NCI-H2029 treated with DMSO at 0.1 percent for 48 hours (cell line): ENCODE measurements around the gene RNU1-2.
"Not testable (repeated sequence)": the region's sequence is repeated elsewhere in the genome, so short reads cannot be mapped to it uniquely, and the experiment has no call there.

Experiments used
- DNase-seq: peaks from one replicate; lab custom pipeline; 2025; lab: John Stamatoyannopoulos, UW

Gene RNU1-2

GRCh38 chr1:16927256-16927655 lies 31.5 kb downstream of the RNU1-2 start:
- DNase-seq = no peak

GRCh38 chr1:16927711-16928485 lies 32.1 kb downstream of the RNU1-2 start:
- no peak for DNase-seq

- DNase-seq = not testable (repeated sequence)
Observed at GRCh38 chr1:16929146-16930041, 33.6 kb downstream of the RNU1-2 start.

DNA sequence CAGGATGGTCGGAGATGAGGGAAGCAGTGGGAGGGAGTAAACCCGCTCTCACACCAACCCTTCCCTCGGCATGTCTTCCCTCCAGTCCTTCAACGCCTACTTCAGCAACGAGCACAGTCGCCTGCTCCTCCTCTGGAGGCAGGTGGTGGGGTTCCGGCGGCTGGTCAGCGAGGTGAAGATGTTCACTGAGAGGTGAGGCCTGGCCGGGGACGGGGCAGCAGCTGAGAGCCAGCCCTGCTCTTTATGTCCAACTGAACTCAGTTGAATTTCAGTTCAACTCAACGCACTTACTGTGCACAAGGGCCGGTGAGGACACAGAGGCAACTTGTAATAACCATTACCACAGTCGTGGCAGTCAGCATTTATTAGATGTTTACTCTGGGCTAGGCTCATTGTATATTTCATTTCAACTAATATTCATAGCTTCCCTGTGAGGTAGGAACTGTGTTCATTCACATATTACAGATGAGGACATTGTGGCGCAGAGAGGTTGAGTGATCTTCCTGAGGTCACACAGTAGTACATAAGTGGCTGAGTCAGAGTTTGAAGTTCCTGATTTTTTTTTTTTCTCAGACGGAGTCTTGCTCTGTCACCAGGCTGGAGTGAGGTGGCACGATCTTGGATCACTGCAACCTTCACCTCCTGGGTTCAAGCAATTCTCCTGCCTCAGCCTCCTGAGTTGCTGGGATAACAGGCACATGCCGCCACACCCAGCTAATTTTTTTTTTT lies 35.6 kb downstream of the RNU1-2 start:
- DNase-seq = not testable (repeated sequence)

DNA sequence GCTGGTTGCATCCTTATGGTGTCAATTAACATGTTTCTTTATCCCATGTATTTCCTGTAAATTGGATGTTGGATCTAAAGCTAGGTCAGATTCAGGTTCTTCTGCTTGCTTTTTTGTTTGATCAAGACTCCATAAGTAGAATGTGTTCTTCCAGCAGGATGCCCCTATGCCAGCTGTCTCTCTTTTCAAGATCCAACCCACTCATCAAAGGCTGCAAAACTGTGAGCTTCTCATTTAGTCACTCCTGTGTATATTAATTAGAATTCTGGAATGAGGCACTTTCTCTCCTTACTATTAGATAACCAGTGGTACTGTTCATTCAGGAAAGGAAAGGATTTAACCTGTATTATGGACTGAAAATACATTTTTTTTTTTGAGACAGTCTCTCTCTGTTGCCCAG lies 38.2 kb downstream of the RNU1-2 start:
- not testable (repeated sequence) for DNase-seq

DNA sequence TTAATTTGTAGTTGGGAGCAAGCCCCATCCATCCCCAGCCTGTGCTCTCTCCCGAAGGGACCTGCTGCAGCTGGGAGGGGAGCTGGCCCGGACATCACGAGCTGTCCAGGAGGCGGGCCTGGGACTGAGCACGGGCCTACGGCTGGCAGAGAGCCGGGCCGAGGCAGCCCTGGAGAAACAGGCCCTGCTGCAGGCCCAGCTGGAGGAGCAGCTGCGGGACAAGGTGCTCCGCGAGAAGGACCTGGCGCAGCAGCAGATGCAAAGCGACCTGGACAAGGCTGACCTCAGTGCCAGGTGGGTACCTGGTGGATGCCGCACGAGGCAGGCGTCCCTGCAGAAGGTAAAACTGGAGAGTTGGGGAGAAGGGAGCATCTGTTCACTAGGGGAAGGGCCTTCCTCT lies 40.8 kb downstream of the RNU1-2 start:
- not testable (repeated sequence) for DNase-seq

- no peak for DNase-seq
Observed at GRCh38 chr1:16938351-16939321, 42.9 kb downstream of the RNU1-2 start.

DNA sequence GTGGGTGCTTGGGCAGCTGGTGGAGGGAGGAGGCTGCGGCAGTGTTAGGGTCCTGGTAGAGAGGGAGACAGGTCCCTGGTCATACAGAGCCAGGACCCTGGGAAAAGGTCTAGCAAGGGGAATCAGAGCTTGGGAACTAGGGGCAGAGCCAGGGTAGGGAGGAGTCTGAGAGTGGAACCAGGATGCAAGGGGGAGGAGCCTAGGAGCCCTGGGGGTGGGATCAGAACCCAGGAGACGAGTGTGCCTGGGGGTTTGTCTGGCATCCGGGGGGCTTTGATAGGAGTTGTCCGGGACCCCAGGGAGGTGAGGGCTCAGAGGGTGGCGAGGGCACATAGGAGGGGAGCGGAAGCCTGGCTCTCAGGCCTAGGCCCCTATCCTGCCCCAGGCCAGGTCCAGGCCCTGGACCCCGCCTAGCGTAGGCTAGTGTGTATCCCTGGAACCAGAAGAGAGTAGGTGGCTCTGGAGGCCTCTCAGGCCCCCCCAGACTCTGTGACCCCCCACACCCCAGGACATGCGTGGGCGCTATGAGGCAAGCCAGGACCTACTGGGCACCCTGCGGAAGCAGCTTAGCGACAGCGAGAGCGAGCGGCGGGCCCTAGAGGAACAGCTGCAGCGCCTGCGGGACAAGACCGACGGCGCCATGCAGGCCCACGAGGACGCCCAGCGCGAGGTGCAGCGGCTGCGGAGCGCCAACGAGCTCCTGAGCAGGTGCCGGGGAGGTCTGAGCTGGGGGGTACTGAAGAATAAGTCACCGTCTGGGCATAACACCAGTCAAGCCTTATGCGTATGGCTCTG lies 43.8 kb downstream of the RNU1-2 start:
- not testable (repeated sequence) for DNase-seq

DNA sequence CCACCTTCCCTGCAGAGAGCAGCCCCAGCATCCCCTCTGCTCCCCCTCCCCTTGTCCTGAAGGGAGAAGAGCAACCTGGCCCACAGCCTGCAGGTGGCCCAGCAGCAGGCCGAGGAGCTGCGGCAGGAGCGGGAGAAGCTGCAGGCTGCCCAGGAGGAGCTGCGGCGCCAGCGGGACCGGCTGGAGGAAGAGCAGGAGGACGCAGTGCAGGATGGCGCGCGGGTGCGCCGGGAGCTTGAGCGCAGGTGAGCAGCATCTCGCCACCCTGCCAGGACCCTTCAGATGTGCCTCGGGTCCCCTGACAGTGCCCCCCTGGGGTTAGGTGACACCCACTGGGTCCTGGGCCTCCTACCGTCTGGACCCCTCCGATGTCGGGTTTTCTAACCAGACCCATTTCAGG lies 48.3 kb downstream of the RNU1-2 start:
- DNase-seq = no peak

DNA sequence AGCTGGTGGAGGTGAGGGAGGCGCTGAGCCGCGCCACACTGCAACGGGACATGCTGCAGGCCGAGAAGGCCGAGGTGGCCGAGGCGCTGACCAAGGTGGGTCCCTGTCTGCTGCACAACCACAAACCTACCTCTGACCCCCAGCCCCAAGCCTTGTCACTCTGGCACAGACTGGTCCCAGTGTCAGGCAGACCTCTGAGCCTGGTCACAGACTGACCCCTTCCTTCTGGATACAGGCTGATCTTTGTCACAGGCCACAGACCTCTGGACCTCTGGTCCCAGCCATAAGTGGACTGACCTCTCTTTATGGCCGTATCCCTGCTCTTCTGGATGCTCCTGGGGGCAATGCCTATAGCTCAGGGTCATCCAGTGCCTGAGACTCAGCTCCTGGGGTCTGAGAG lies 49.7 kb downstream of the RNU1-2 start:
- not testable (repeated sequence) for DNase-seq
